ENCODE data around the gene UTP15.

Gene UTP15

DNA sequence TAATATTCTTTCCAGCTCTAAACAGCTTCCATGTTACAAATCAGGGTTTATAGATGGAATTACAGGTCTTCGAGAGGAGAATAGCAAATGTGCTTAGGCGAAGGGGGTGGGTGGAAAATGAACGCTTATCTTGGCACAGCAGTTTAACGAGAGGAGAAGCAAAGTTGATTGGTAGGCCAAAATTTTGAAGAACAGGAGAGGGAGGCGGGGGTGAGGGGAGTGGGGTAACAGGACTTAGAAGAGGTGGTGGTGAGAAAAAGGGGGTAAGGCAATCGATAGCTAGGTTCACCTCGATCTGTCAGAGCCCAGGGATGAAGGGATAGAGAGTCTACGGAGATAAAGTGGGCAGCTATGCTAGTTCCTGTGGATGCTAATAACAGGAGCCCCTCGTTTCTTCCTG is 868 bp upstream of the UTP15 start:
- no peak for DNase-seq (ENCODE audit: low spot score)

DNA sequence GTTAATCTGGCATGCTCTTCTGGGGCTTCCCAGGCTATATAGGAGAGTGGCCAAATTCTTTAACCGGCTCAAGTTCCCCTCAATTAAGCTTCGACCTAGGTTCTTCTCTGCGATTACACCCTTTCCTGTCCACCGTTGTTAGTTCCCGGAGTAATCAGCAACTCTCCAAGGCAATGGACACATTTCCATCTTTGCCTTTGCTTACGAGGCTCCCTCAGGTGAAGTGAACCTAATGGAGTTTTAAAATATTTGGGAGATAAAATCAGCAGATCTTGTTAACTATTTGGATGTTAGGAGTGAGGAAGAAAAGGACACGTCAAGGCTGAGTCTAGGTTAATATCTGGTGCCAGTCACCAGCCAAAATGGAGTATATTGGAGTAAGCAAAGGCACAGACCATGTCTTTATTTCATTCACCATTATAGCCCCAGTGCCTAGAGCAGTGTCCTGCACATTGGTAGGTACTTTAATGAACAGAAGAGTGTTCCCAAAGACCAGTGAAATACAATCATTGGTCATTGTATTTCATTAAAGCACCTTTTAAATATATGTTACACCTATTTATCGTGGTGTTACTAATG is 515 bp downstream of the UTP15 start:
- no peak for DNase-seq (ENCODE audit: low spot score)

DNA sequence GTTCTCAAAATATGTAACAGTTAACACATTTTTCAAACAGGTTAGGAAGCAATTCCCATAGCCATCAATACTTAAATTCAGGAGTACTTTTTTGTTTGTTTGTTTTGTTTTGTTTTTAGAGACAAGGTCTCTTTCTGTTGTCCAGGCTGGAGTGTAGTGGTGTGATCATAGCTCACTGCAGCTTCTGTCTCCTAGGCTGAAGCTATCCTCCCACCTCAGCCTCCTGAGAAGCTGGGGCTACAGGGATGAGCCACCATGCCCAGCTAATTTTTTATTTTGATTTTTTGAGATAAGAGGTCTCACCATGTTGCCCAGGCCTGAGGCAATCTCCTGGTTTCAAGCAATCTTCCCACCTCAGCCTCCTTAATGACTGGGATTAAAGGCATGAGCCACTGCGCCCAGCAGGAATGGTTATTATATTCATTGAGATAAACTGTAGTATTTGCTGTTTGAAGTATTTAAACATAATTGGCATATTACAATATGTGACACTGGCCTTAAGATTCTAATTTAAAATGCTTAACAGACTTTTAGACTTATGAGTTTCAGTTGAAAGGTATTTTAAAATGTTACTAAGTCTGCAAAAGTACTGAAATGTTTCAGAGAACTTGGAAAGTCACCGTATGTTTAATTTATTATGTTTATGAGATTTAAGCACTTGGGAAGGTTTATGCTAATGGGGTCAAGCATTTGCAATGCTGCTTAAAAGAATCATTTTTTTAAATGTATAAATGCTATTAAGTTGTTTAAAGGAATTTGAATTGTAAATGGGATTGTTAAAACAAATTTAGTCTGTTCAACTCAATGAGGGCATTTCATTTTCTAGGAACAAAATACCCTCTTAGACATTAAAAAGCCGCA is 17.0 kb downstream of the UTP15 start:
- no peak for DNase-seq (ENCODE audit: low spot score)

- DNase-seq (ENCODE audit: low spot score), result no peak
Measured at GRCh38 chr5:73587923-73588322, 22.4 kb downstream of the UTP15 start.

- peak; percentile 69 for DNase-seq (ENCODE audit: low spot score)
Measured at GRCh38 chr5:73591102-73591695, 25.7 kb downstream of the UTP15 start.

DNA sequence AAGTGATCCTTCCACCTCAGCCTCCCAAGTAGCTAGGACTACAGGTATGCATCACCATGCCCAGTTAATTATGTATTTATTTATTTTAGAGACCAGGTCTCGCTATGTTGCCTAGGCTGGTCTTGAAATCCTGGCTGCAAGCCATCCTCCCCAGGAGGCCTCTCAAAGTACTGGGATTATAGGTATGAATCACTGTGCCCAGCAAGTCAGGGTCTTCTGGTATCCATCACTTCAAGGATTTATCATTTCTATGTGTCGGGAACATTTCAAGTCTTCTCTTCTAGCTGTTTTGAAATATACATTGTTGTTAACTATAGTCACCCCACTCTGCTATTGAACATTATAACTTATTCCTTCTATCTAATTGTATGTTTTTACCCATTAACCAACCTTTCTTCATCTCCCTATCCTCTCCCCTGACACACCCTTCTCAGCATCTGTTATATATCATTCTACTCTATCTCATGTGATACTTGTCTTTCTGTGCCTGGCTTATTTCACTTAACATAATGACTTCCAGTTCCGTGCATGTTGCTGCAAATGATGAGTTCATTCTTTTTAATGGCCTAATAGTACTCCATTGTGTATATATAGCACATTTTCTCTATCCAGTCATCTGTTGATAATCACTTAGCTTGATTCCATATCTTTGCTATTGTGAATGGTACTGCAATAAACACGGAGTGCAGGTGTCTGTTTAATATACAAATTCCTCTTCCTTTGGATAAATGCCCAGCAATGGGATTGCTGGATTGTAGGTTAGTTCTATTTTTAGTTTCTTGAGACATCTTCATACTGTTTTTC is 26.4 kb downstream of the UTP15 start:
- DNase-seq (ENCODE audit: low spot score), result no peak

GRCh38 chr5:73592551-73592950 is 27.0 kb downstream of the UTP15 start:
- DNase-seq (ENCODE audit: low spot score), result no peak

DNA sequence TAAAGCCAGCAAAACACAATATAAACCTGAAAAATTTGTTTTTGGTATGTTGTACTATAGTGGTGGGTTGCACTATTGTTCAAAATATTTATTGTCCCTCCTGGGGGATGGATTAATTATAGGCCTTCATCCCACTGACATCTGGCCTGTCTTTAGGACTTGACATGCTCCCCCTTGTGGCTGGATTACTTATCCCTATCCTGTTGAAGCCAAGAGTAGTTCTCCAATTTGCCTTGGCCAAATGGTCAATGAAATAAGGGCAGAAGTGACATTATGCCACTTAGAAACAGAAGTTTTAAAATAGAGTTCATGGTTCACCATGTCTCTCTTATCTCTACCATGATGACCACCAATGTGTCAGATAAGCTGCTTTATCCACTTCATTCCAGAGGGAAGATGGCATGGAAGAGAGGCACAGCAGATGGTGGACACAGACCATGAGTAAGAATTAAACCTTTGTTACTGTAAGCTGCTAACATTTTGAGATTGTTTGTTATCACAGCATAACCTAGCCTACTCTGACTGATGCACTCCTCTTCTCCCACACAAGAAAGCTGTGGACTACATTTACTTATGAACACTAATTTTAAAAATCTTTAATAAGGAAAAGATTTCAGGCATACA is 31.3 kb downstream of the UTP15 start:
- DNase-seq (ENCODE audit: low spot score), result no peak

GRCh38 chr5:73599380-73599779 is 33.8 kb downstream of the UTP15 start:
- no peak for DNase-seq (ENCODE audit: low spot score)

- no peak for DNase-seq (ENCODE audit: low spot score)
Measured at GRCh38 chr5:73603998-73604397, 38.5 kb downstream of the UTP15 start.

GRCh38 chr5:73605223-73606087 is 39.9 kb downstream of the UTP15 start:
- no peak for DNase-seq (ENCODE audit: low spot score)

DNA sequence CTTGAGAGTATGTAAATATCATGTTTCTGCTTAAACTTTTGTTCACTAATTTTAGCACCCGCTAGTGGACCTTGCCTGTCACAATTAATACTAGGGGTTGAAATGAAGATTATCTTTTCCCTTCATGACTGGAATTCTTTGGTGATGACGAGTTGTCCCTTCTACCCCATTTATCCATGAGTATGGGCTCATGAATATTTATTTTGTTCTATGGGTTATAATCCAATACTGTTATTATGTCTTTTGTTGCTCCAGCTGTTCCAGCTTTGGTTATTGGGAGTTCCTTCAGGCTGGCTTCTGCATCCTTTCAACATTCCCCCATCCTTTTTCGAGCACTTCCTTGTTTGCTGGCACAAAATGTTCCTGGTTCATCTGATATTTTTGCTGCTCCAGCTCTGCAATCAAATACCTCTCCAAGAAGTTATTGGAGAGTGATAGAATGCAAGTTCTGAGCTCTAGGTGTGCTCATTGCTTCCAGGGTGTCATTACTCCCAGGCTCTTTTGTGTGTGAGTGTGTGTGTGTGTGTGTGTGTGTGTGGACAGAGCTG is 40.7 kb downstream of the UTP15 start:
- DNase-seq (ENCODE audit: low spot score), result no peak

GRCh38 chr5:73607228-73607627 is 41.7 kb downstream of the UTP15 start:
- DNase-seq (ENCODE audit: low spot score), result no peak

- no peak for DNase-seq (ENCODE audit: low spot score)
Measured at GRCh38 chr5:73612799-73613198, 47.3 kb downstream of the UTP15 start.

- DNase-seq (ENCODE audit: low spot score), result no peak
Measured at GRCh38 chr5:73615085-73615484, 49.5 kb downstream of the UTP15 start.

DNA sequence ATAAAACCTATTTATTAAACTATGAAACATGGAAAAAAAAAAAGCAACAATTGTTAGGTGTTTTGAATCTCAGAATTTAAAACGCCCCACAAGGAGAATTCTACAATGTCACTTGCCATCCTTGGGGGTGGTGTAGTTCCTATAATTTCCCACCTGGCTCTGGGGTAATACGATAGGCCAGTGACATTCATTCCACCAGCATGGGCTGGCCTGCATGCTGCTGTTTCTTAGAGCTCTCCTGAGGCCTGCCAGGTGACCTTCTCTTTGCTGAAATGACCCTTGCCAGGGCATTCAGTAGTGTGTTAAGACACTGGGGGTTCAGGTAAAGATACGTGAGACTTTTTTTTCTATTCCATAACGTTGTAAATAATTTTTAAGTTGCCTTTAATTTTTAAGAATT is 50.4 kb downstream of the UTP15 start:
- DNase-seq (ENCODE audit: low spot score), result no peak

DNA sequence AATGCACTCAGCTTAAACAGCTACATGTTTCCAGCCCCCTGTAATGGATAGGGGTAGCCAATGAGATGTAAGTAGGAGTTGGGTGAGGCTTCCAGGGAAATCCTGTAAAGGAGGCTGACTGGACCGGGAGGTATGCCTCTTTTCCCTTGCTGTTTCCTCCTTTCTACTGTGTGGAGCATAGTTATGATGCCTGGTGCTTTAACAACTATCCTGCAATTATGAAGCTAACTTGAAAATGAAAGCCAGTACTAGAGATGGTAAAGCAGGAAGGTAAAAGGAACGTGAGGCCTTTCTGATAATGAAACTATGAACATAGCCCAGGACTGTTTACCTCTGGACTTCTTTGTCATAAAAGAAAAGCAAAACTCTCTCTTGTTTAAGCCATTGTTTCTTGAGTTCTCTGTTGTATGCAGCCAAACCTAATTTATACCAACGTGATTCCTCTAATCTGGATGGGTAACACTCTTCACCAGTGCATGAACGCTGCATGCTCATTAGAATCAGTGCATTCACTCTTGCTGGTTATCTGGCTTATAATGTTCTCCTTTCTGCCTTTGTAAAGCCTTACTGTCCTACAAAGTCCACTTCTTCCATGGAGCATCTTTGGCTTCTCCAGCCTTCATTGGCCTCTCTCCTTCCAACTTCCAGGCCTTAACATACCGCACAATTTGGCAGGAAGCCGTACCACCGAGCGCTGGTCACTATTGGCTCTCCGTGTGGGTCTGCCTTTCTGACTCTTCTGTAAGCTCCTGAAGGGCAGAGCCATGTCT is 52.2 kb downstream of the UTP15 start:
- DNase-seq (ENCODE audit: low spot score), result no peak

DNA sequence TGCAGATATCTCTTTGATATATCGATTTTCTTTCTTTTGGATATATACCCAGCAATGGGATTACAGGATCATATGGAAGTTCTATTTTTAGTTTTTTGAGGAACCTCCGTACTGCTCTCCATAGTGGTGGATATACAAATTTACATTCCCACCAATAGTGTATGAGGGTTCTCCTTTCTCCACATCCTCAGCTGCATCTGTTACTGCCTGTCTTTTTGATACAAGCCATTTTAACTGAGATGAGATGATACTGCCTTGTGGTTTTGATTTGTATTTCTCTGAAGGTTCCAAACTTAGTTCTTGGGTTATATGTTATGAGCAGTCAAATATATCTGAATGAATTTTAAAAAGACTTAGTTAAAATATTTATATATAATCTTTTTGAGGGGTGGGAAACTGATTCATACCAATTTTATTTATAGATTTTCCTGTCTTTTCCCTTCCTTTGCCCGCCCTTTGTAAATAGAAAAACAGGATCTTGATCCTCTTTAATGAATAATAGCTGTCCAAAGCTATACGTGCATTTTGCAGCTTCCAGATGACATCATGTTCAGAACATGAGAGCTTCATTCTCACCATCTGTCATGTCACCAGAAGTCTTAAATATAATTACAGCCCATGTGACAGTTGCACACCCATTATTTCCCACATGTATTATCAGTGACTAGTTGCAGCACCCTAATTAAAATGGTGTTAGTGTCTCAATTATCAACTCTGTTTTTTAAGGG is 54.2 kb downstream of the UTP15 start:
- no peak for DNase-seq (ENCODE audit: low spot score)

DNA sequence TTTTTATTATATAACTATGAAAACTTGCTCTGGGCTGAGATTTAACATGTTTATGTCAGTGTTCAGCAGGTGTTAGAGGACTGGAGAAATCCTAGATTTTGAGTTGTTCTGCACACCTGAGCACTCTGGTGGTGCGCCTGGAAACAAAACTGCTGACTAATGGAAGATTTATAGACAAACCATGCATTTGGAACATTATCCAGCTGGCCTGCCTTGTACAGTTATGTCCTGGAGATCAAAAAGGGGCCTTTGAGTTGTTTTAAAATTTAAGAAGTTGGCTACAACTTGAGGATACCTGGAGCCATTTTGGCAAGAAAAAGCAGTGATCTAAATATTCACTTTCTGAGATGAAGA is 54.8 kb downstream of the UTP15 start:
- no peak for DNase-seq (ENCODE audit: low spot score)

Measured in CD4-positive, alpha-beta T cell treated with Interleukin-6 at 100 ng/mL for 8 hours (primary cell).